ENCODE measurements around the gene CPXM2.

Gene CPXM2

GRCh38 chr10:123906296-123906695, 14.7 kb upstream of the CPXM2 start:
- no peak for DNase-seq (ENCODE audit: low read depth in 1 of 2, low spot score in 1 of 2)

GRCh38 chr10:123904834-123905409, 13.3 kb upstream of the CPXM2 start:
- no peak for DNase-seq (ENCODE audit: low read depth in 1 of 2, low spot score in 1 of 2)

GRCh38 chr10:123903621-123904020, 12.0 kb upstream of the CPXM2 start:
- DNase-seq (ENCODE audit: low read depth in 1 of 2, low spot score in 1 of 2) = no peak

- no peak for DNase-seq (ENCODE audit: low read depth in 1 of 2, low spot score in 1 of 2)
Measured at GRCh38 chr10:123901621-123902020, 10.0 kb upstream of the CPXM2 start.

- no peak for DNase-seq (ENCODE audit: low read depth in 1 of 2, low spot score in 1 of 2)
Measured at GRCh38 chr10:123897146-123897545, 5.5 kb upstream of the CPXM2 start.

GRCh38 chr10:123896246-123896927, 4.8 kb upstream of the CPXM2 start:
- DNase-seq (ENCODE audit: low read depth in 1 of 2, low spot score in 1 of 2) = no peak

GRCh38 chr10:123893651-123894050, 2.0 kb upstream of the CPXM2 start:
- no peak for DNase-seq (ENCODE audit: low read depth in 1 of 2, low spot score in 1 of 2)

- DNase-seq (ENCODE audit: low read depth in 1 of 2, low spot score in 1 of 2) = no peak
Measured at GRCh38 chr10:123890756-123891143, 857 bp downstream of the CPXM2 start.

GRCh38 chr10:123890226-123890625, 1.4 kb downstream of the CPXM2 start:
- no peak for DNase-seq (ENCODE audit: low read depth in 1 of 2, low spot score in 1 of 2)

- no peak for DNase-seq (ENCODE audit: low read depth in 1 of 2, low spot score in 1 of 2)
Measured at GRCh38 chr10:123889821-123890220, 1.8 kb downstream of the CPXM2 start.

- DNase-seq (ENCODE audit: low read depth in 1 of 2, low spot score in 1 of 2) = no peak
Measured at GRCh38 chr10:123888751-123889150, 2.9 kb downstream of the CPXM2 start.

- no peak for DNase-seq (ENCODE audit: low read depth in 1 of 2, low spot score in 1 of 2)
Measured at GRCh38 chr10:123888256-123888655, 3.4 kb downstream of the CPXM2 start.

- no peak for DNase-seq (ENCODE audit: low read depth in 1 of 2, low spot score in 1 of 2)
Measured at GRCh38 chr10:123886292-123886691, 5.3 kb downstream of the CPXM2 start.

- no peak for DNase-seq (ENCODE audit: low read depth in 1 of 2, low spot score in 1 of 2)
Measured at GRCh38 chr10:123885406-123886170, 6.0 kb downstream of the CPXM2 start.

- DNase-seq (ENCODE audit: low read depth in 1 of 2, low spot score in 1 of 2) = no peak
Measured at GRCh38 chr10:123884907-123885381, 6.7 kb downstream of the CPXM2 start.

GRCh38 chr10:123884351-123884906, 7.2 kb downstream of the CPXM2 start:
- no peak for DNase-seq (ENCODE audit: low read depth in 1 of 2, low spot score in 1 of 2)

GRCh38 chr10:123883673-123884320, 7.8 kb downstream of the CPXM2 start:
- no peak for DNase-seq (ENCODE audit: low read depth in 1 of 2, low spot score in 1 of 2)

GRCh38 chr10:123882681-123883445, 8.7 kb downstream of the CPXM2 start:
- no peak for DNase-seq (ENCODE audit: low read depth in 1 of 2, low spot score in 1 of 2)

- no peak for DNase-seq (ENCODE audit: low read depth in 1 of 2, low spot score in 1 of 2)
Measured at GRCh38 chr10:123882177-123882576, 9.4 kb downstream of the CPXM2 start.

- DNase-seq (ENCODE audit: low read depth in 1 of 2, low spot score in 1 of 2) = no peak
Measured at GRCh38 chr10:123879606-123880257, 11.9 kb downstream of the CPXM2 start.

Data from activated CD4-positive, alpha-beta T cell treated with anti-CD3 and anti-CD28 coated beads, Interleukin-2, amount 50 U/mL, for 24 hours (primary cell).